ENCODE results near the gene ACTL9. TPM values are rescaled to one million over a fixed set of nuclear protein-coding genes. Genes with fewer than 3 reads are reported as not detected.

Gene ACTL9
- total RNA-seq, 2 donors from 2014 or later, result not detected

DNA sequence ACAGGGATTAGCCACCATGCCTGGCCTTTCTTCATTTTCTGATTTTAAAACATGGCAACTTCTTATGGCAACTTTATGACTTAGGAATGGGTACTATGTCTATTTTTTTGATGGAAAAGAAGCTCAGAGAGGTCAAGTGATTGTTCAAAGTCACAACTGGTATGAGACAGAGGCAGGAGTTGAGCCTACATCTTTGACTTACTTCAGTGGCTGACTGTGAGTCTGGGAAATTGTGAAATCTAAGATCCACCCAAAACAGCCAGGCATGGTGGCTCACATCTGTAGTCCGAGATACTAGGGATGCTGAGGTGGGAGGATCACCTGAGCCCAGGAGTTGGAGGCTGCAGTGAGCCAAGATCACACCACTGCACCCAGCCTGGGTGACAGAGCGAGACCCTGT, 2.4 kb upstream of the ACTL9 start:
- TF ChIP-seq, protein P1, sequence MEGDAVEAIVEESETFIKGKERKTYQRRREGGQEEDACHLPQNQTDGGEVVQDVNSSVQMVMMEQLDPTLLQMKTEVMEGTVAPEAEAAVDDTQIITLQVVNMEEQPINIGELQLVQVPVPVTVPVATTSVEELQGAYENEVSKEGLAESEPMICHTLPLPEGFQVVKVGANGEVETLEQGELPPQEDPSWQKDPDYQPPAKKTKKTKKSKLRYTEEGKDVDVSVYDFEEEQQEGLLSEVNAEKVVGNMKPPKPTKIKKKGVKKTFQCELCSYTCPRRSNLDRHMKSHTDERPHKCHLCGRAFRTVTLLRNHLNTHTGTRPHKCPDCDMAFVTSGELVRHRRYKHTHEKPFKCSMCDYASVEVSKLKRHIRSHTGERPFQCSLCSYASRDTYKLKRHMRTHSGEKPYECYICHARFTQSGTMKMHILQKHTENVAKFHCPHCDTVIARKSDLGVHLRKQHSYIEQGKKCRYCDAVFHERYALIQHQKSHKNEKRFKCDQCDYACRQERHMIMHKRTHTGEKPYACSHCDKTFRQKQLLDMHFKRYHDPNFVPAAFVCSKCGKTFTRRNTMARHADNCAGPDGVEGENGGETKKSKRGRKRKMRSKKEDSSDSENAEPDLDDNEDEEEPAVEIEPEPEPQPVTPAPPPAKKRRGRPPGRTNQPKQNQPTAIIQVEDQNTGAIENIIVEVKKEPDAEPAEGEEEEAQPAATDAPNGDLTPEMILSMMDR (IDR thresholded peaks at IDR 0.05), result no peak
- no peak overlapping the region for H3K4me3 ChIP-seq
- H3K9me3 ChIP-seq, result no peaks in the 10 kb centered on the region
- no peaks in the 10 kb centered on the region for H3K27me3 ChIP-seq
- no peak overlapping the region for H3K27ac ChIP-seq
- H3K36me3 ChIP-seq, result no peaks in the 10 kb centered on the region
- DNase-seq (ENCODE audit: low spot score), result no peak
- no peaks in the 10 kb centered on the region for H3K4me1 ChIP-seq

DNA sequence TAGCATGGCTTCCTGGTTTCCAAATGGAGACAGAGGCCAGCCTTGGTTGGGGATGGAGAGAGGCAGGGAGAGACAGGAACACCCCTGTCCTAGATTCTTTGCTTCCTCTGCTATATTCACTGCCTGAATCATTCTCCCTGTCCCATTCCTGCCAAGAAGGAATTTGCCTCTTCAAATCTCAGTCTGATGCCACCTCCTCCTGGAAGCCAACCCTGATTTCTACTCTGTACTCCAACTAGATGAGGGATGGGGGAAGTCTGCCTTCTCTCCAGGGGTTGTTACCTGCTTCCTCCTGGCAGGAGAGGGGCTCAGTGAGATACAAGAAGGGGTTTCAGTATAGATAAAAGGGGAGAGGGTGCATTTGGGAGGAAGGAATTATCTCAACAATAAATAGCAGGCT, 1.3 kb upstream of the ACTL9 start:
- no peaks in the 10 kb centered on the region for H3K4me1 ChIP-seq
- TF ChIP-seq, protein P1 (IDR thresholded peaks at IDR 0.05), result no peak
- no peak for DNase-seq (ENCODE audit: low spot score)
- H3K9me3 ChIP-seq, result no peaks in the 10 kb centered on the region
- H3K4me3 ChIP-seq, result no peak overlapping the region
- no peaks in the 10 kb centered on the region for H3K27me3 ChIP-seq
- no peaks in the 10 kb centered on the region for H3K36me3 ChIP-seq
- no peak overlapping the region for H3K27ac ChIP-seq

DNA sequence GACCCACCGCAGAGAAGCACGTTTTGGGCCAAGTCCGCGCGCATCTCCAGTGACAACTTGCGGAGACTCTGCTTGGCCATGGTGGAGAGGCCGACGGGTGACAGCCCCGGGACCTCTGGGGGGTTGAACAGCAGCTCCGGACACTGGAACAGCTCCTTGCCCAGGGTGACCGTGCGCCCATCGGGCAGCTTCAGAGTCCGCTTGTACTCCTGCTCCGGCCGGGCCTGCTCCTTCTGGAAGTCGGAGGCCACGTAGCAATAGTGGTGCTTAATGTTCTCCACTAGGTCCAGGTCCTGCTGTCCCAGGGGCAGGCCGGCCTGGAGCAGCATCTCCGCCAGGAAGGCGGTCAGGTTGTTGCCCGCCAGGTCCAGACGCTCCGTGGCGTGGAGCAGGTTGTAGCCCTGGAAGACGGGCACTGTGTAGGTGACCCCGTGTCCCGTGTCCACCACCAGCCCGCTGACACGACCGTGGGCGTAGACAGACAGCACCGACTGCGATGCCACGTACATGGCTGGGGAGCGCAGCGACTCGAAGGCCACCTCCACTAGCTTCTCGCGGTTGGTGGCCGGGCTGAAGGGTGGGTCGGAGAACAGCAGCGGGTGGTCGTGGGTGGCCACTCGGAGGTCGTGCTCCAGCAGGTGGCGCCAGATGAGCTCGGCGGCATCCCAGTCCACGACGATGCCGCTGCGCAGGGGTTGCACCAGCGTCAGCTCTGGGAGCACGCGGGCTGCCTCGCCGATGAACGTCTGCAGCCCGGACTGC, 743 bp downstream of the ACTL9 start:
- H3K27me3 ChIP-seq, result no peaks in the 10 kb centered on the region
- H3K36me3 ChIP-seq, result no peaks in the 10 kb centered on the region
- H3K4me1 ChIP-seq, result no peaks in the 10 kb centered on the region
- no peak overlapping the region for H3K4me3 ChIP-seq
- no peaks in the 10 kb centered on the region for H3K9me3 ChIP-seq
- H3K27ac ChIP-seq, result no peak overlapping the region
- TF ChIP-seq, protein P1 (IDR thresholded peaks at IDR 0.05), result no peak
- DNase-seq (ENCODE audit: low spot score), result no peak

DNA sequence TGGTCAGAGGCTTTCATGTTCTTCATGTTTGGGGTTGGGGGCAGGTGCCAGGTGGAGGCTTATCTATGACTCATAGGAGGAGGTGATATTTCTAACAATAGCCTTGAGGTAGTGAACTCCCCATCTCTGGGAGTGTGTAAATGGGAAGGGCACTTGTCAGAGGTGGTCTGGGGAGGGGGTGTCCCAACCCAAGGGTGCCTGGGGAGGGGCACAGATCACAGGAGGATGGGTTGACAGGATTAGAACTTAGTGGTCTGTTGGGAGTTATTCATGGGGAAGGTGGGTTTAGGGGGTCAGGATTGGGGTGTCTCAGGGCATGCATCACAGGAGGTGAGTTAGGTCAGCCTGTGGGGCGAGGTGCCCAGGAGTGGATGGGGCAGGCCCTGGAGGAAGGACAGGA, 1.6 kb downstream of the ACTL9 start:
- Histone ChIP-seq H3K4me3 (no peak overlapping the region), H3K9me3 (no peaks in the 10 kb centered on the region), H3K27ac (no peak overlapping the region), H3K27me3 (no peaks in the 10 kb centered on the region), H3K36me3 (no peaks in the 10 kb centered on the region), H3K4me1 (no peaks in the 10 kb centered on the region)
- TF ChIP-seq, protein P1 (IDR thresholded peaks at IDR 0.05), result no peak
- DNase-seq (ENCODE audit: low spot score), result no peak

DNA sequence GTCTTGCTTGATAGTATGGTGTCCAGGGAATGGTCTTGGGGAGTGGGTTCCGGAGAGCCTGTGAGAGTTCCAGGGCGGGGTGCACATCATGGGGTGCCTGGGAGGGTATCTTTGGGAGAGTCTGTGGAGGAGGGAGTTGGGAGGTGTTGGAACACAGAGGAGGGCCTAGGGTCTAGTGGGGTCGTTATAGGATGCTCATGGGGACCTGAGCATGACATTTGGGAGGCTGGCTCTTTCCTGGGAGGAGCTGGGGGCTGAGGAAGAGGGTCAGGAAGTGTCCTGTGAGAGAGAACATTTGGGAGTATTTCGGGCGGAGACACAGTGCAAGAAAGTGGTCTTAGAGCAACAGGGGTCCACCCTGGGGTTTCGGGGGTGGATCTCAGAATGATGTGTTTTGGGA, 2.7 kb downstream of the ACTL9 start:
- Histone ChIP-seq H3K9me3 (no peaks in the 10 kb centered on the region), H3K36me3 (no peaks in the 10 kb centered on the region), H3K4me3 (no peak overlapping the region), H3K4me1 (no peaks in the 10 kb centered on the region), H3K27me3 (no peaks in the 10 kb centered on the region), H3K27ac (no peak overlapping the region)
- DNase-seq (ENCODE audit: low spot score), result no peak
- TF ChIP-seq, protein P1 (IDR thresholded peaks at IDR 0.05), result no peak

DNA sequence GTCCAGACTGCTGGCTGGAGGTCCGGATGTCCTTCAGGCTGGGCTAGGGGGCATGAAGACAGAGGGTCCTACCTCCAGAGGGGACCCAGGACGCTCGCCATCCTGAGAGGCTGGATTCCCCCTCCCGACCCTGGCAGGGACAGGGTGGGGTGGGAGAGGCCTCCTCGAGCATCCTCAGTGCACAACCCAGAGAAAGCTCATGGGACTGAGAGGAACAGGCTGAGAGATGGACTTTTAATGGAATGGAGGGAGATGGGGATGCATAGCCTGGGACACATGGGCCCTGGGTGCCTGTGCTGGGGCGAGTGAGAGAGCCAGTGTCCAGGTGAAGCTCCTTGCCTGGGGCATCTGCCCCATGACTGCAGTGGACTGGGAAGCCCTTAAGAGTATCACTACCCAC, 3.1 kb downstream of the ACTL9 start:
- TF ChIP-seq, protein P1 (IDR thresholded peaks at IDR 0.05), result no peak
- H3K27me3 ChIP-seq, result no peaks in the 10 kb centered on the region
- H3K36me3 ChIP-seq, result no peaks in the 10 kb centered on the region
- no peak overlapping the region for H3K27ac ChIP-seq
- no peaks in the 10 kb centered on the region for H3K9me3 ChIP-seq
- H3K4me1 ChIP-seq, result no peaks in the 10 kb centered on the region
- H3K4me3 ChIP-seq, result no peak overlapping the region
- DNase-seq (ENCODE audit: low spot score), result no peak

Data from right atrium auricular region (tissue), 2 donors.